Measurements from ENCODE around the gene PDE5A.

Gene PDE5A

GRCh38 chr4:119598521-119598920 is 30.1 kb downstream of the PDE5A start:
- Histone ChIP-seq H3K36me3 (ENCODE audit: control insufficient read depth, low read length) (no peaks in the 10 kb centered on the region), H3K79me2 (ENCODE audit: control insufficient read depth, low read length) (no peaks in the 10 kb centered on the region), H3K9me2 (replicated peaks; ENCODE audit: control insufficient read depth, low read length) (no peaks in the 10 kb centered on the region), H3K27me3 (ENCODE audit: control insufficient read depth, low read length) (no peaks in the 10 kb centered on the region), H3K4me1 (ENCODE audit: control insufficient read depth, low read length) (no peaks in the 10 kb centered on the region), H3K4me3 (ENCODE audit: low read length) (no peak overlapping the region), H3K4me2 (ENCODE audit: low read length) (no peak overlapping the region), H4K20me1 (ENCODE audit: control insufficient read depth, insufficient read depth, low read depth, low read length) (no peaks in the 10 kb centered on the region), H3F3A (ENCODE audit: control insufficient read depth, insufficient read depth) (no peaks in the 10 kb centered on the region), H3K9me3 (ENCODE audit: control insufficient read depth, insufficient read depth, low read length) (no peaks in the 10 kb centered on the region), H3K27ac (ENCODE audit: low read depth, low read length) (no peak overlapping the region)
- no peak for TF ChIP-seq EZH2phosphoT487 (IDR thresholded peaks at IDR 0.05; ENCODE audit: borderline replicate concordance, low read length)
- TF ChIP-seq CTCF (IDR thresholded peaks at IDR 0.05; ENCODE audit: low read depth, low read length, poor library complexity, severe bottlenecking) = no peak

GRCh38 chr4:119597377-119597776 is 31.2 kb downstream of the PDE5A start:
- no peaks in the 10 kb centered on the region for H3K9me2 ChIP-seq (replicated peaks; ENCODE audit: control insufficient read depth, low read length)
- no peak overlapping the region for H3K4me3 ChIP-seq (ENCODE audit: low read length)
- TF ChIP-seq CTCF (IDR thresholded peaks at IDR 0.05; ENCODE audit: low read depth, low read length, poor library complexity, severe bottlenecking) (no peak), EZH2phosphoT487 (IDR thresholded peaks at IDR 0.05; ENCODE audit: borderline replicate concordance, low read length) (no peak)
- no peaks in the 10 kb centered on the region for H3K9me3 ChIP-seq (ENCODE audit: control insufficient read depth, insufficient read depth, low read length)
- no peaks in the 10 kb centered on the region for H3F3A ChIP-seq (ENCODE audit: control insufficient read depth, insufficient read depth)
- no peaks in the 10 kb centered on the region for H4K20me1 ChIP-seq (ENCODE audit: control insufficient read depth, insufficient read depth, low read depth, low read length)
- H3K4me1 ChIP-seq (ENCODE audit: control insufficient read depth, low read length) = no peaks in the 10 kb centered on the region
- H3K36me3 ChIP-seq (ENCODE audit: control insufficient read depth, low read length) = no peaks in the 10 kb centered on the region
- no peak overlapping the region for H3K27ac ChIP-seq (ENCODE audit: low read depth, low read length)
- H3K4me2 ChIP-seq (ENCODE audit: low read length) = no peak overlapping the region
- H3K79me2 ChIP-seq (ENCODE audit: control insufficient read depth, low read length) = no peaks in the 10 kb centered on the region
- no peaks in the 10 kb centered on the region for H3K27me3 ChIP-seq (ENCODE audit: control insufficient read depth, low read length)

- H3K27ac ChIP-seq (ENCODE audit: low read depth, low read length) = no peak overlapping the region
- H3F3A ChIP-seq (ENCODE audit: control insufficient read depth, insufficient read depth) = no peaks in the 10 kb centered on the region
- no peaks in the 10 kb centered on the region for H3K27me3 ChIP-seq (ENCODE audit: control insufficient read depth, low read length)
- no peaks in the 10 kb centered on the region for H3K36me3 ChIP-seq (ENCODE audit: control insufficient read depth, low read length)
- no peak overlapping the region for H3K4me3 ChIP-seq (ENCODE audit: low read length)
- no peak overlapping the region for H3K4me2 ChIP-seq (ENCODE audit: low read length)
- no peaks in the 10 kb centered on the region for H3K9me2 ChIP-seq (replicated peaks; ENCODE audit: control insufficient read depth, low read length)
- H4K20me1 ChIP-seq (ENCODE audit: control insufficient read depth, insufficient read depth, low read depth, low read length) = no peaks in the 10 kb centered on the region
- H3K9me3 ChIP-seq (ENCODE audit: control insufficient read depth, insufficient read depth, low read length) = no peaks in the 10 kb centered on the region
- TF ChIP-seq CTCF (IDR thresholded peaks at IDR 0.05; ENCODE audit: low read depth, low read length, poor library complexity, severe bottlenecking) = no peak
- TF ChIP-seq EZH2phosphoT487 (IDR thresholded peaks at IDR 0.05; ENCODE audit: borderline replicate concordance, low read length) = no peak
- no peaks in the 10 kb centered on the region for H3K79me2 ChIP-seq (ENCODE audit: control insufficient read depth, low read length)
- no peaks in the 10 kb centered on the region for H3K4me1 ChIP-seq (ENCODE audit: control insufficient read depth, low read length)
These were observed 34.9 kb downstream of the PDE5A start for GRCh38 chr4:119593698-119594097.

GRCh38 chr4:119592830-119593229 is 35.8 kb downstream of the PDE5A start:
- Histone ChIP-seq H3K4me3 (ENCODE audit: low read length) (no peak overlapping the region), H3K4me2 (ENCODE audit: low read length) (no peak overlapping the region), H3K36me3 (ENCODE audit: control insufficient read depth, low read length) (no peaks in the 10 kb centered on the region), H3K79me2 (ENCODE audit: control insufficient read depth, low read length) (no peaks in the 10 kb centered on the region), H3F3A (ENCODE audit: control insufficient read depth, insufficient read depth) (no peaks in the 10 kb centered on the region), H3K27me3 (ENCODE audit: control insufficient read depth, low read length) (no peaks in the 10 kb centered on the region), H3K27ac (ENCODE audit: low read depth, low read length) (no peak overlapping the region), H3K9me3 (ENCODE audit: control insufficient read depth, insufficient read depth, low read length) (no peaks in the 10 kb centered on the region), H3K4me1 (ENCODE audit: control insufficient read depth, low read length) (no peaks in the 10 kb centered on the region), H4K20me1 (ENCODE audit: control insufficient read depth, insufficient read depth, low read depth, low read length) (no peaks in the 10 kb centered on the region), H3K9me2 (replicated peaks; ENCODE audit: control insufficient read depth, low read length) (no peaks in the 10 kb centered on the region)
- no peak for TF ChIP-seq EZH2phosphoT487 (IDR thresholded peaks at IDR 0.05; ENCODE audit: borderline replicate concordance, low read length)
- no peak for TF ChIP-seq CTCF (IDR thresholded peaks at IDR 0.05; ENCODE audit: low read depth, low read length, poor library complexity, severe bottlenecking)
